Heart left ventricle (tissue), 16 donors: Measurements from ENCODE around the gene PIP4P1. TPM values are rescaled to one million over a fixed set of nuclear protein-coding genes. Genes with fewer than 3 reads are reported as not detected.

Experiments used
- ATAC-seq, 4 donors: fragments of 200-7000 bp; cut with Tn5 transposase; one replicate each; pipeline ENCODE4 v1.9.1; 2020 to 2022; ENCODE audit warnings: moderate library complexity in 4 of 4, mild to moderate bottlenecking in 3 of 4, moderate number of reproducible peaks in 1 of 4
- DNase-seq, 5 donors: peaks; one replicate each; pipeline ENCODE4 v3.0.0-alpha.2; 2020
- H3K27ac ChIP-seq, 12 donors: fragments of 200-600 bp; sonication (generic) in 4 of 12; one replicate each; pipeline versions ENCODE4 v1.5.0 to v1.8.0; 2016 to 2022; ENCODE audit warnings: mild to moderate bottlenecking in 2 of 12
- H3K27me3 ChIP-seq, 9 donors: fragments of 200-600 bp; sonication (generic) in 2 of 9; one replicate each; pipeline versions ENCODE4 v1.5.1 to v1.8.0; 2016 to 2022; ENCODE audit warnings: mild to moderate bottlenecking in 3 of 9
- H3K36me3 ChIP-seq, 9 donors: fragments of 200-600 bp; sonication (generic) in 2 of 9; one replicate each; pipeline versions ENCODE4 v1.5.0 to v1.8.0; 2018 to 2022; ENCODE audit warnings: mild to moderate bottlenecking in 2 of 9
- H3K4me1 ChIP-seq, 12 donors: fragments of 200-600 bp; sonication (generic) in 4 of 12; one replicate each; pipeline versions ENCODE4 v1.5.0 to v1.8.0; 2016 to 2022; ENCODE audit warnings: mild to moderate bottlenecking in 3 of 12
- H3K4me3 ChIP-seq, 12 donors: fragments of 200-600 bp; sonication (generic) in 4 of 12; one replicate each; pipeline versions ENCODE4 v1.5.0 to v1.8.0; 2017 to 2022; ENCODE audit warnings: mild to moderate bottlenecking in 9 of 12, moderate library complexity in 4 of 12
- H3K9me3 ChIP-seq, 12 donors: fragments of 200-600 bp; sonication (generic) in 4 of 12; one replicate each; pipeline versions ENCODE4 v1.5.0 to v1.8.0; 2016 to 2022; ENCODE audit warnings: mild to moderate bottlenecking in 1 of 12
- CTCF ChIP-seq, 12 donors: fragments of 200-600 bp; sonication (generic) in 4 of 12; IDR thresholded peaks; one replicate each; pipeline versions ENCODE4 v1.5.0 to v1.8.0; 2018 to 2022; ENCODE audit warnings: antibody characterized with exemption in 12 of 12, mild to moderate bottlenecking in 5 of 12
- POLR2A ChIP-seq, 2 donors: fragments of 450-650 bp; IDR thresholded peaks; one replicate each; pipeline ENCODE4 v1.6.1; 2017; ENCODE audit warnings: antibody characterized with exemption in 2 of 2, mild to moderate bottlenecking in 2 of 2, moderate library complexity in 2 of 2
- WGBS, 4 donors: extraction: QIAGEN DNeasy Blood & Tissue Kit in 2 of 4; methylation state at CpG; one replicate each; pipeline versions ENCODE4 v1.1.5 to v1.1.7; 2013 to 2018; 5-methylcytosine and 5-hydroxymethylcytosine counted together
- intact Hi-C, 10 donors: fragments of 100-400 bp; cut with DNase I; formaldehyde crosslinking; loops; one replicate each; pipeline versions ENCODE4 v1.11.1 to v1.14.2; 2022
- polyA plus RNA-seq, 2 donors: library from polyadenylated mRNA; stranded (reverse); fragments of 200-250 nt; gene quantifications; one replicate each; pipeline ENCODE4 v1.2.3, GENCODE V29; 2013
- total RNA-seq, 9 donors: library from RNA; depleted of rRNA in 2 of 9; stranded (reverse); fragments of >200 nt in 2 of 9; fragmentation: NEBNext Ultra II Directional in 3 of 9; extraction: Animal tissue kit (Norgen Biotek cat#: 25700) in 3 of 9; gene quantifications; one replicate each; pipeline versions ENCODE4 v1.1.0 to v1.2.4, GENCODE V29; 2016 to 2023
- donor health status: ischemic (EF 13 %, LVEDD 7.1; RV severe dilation, severe dysfunction).
- donor health status: healthy with polysubstance abuse.
- donor health status: DM: no; HTN: yes; CAD: no.
- donor health status: DM: no; HTN: no; CAD: no.
- donor health status: ischemic (EF 25% LVEDD 6.9; RV normal size, moderate dysfunction).
- donor health status: ischemic (EF 25% LVEDD 5.7; RV mildly dilated, moderate dysfunction).
- donor health status: healthy.
- donor health status: DM: yes; HTN: yes; CAD: no.
- donor health status: ischemic (EF 35%, LVEDD 5.7; RV mildly dilated, moderate dysfunction).
- donor health status: nonischemic (EF 11% LVEDD 7.7; RV severe dilation, severe dysfunction).
- donor health status: DM: yes; HTN: yes; CAD: no.
- donor health status: PGD.
- donor health status: ischemic (EF 29% LVEDD 5.4; RV normal size, mild dysfunction).
- donor health status: nonischemic (EF 23%, LVEDD 6.1; RV moderate dilation, normal function).

The PIP4P1 gene
- total and polyA plus RNA-seq, 11 donors: 12.3 to 39.8 (median 18.0) TPM

GRCh38 chr14:20503898-20504297 lies 42.7 kb upstream of the PIP4P1 start:
- 45 to 54% (median 51%) methylated on average over 6 of the region's 6 CpGs for whole genome bisulfite sequencing, 4 donors
- Histone ChIP-seq H3K4me3 (no peak overlapping the region), H3K36me3 (no peaks in the 10 kb centered on the region), H3K27me3 (no peaks in the 10 kb centered on the region), H3K27ac (peak overlapping the region in 4 of 12 donors; percentile 28 to 63 (median 35)), H3K9me3 (no peaks in the 10 kb centered on the region), H3K4me1 (peaks cover 0 to 13% (median under 1%) of the 10 kb centered on the region in 12 donors)
- peak in 1 of 5 donors; percentile 15 for DNase-seq
- intact Hi-C loops: no loop called here
- ATAC-seq: peak in 1 of 4 donors; percentile 49
- TF ChIP-seq CTCF (IDR thresholded peaks at IDR 0.05) (no peak), POLR2A (IDR thresholded peaks at IDR 0.05) (no peak)

GRCh38 chr14:20501346-20501745 lies 40.1 kb upstream of the PIP4P1 start:
- 97 to 100% (median 99%) methylated on average over 2 of the region's 2 CpGs for WGBS, 4 donors
- Histone ChIP-seq H3K9me3 (no peaks in the 10 kb centered on the region), H3K4me1 (peaks cover 0 to 21% (median 4%) of the 10 kb centered on the region in 12 donors), H3K27ac (no peak overlapping the region), H3K27me3 (no peaks in the 10 kb centered on the region), H3K36me3 (no peaks in the 10 kb centered on the region), H3K4me3 (no peak overlapping the region)
- TF ChIP-seq CTCF (IDR thresholded peaks at IDR 0.05): no peak
- no peak for TF ChIP-seq POLR2A (IDR thresholded peaks at IDR 0.05)
- ATAC-seq (no peak), DNase-seq (no peak)
- intact Hi-C loops: no loop called here

DNA sequence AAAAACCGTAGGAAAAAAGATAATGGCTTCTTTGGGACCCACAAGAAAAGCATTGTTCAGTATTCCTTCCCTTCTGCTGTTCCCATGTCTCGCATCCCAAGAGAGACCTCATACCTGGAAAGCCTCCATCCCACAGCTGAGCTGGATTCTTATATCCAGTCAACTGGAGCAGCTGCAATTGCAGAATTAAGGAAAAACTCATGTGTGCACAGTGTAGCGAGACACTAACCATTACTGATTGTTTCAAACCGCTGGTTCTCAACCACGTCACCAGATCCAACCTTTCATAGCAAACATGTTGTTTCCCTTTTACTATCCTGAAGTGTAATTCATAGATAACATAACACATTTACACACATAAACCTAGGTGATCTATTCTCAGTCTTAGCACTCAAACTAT lies 38.6 kb upstream of the PIP4P1 start:
- WGBS, 4 donors: 83 to 88% (median 87%) methylated on average over 5 of the region's 5 CpGs

GRCh38 chr14:20499108-20499507 lies 37.9 kb upstream of the PIP4P1 start:
- H3K4me1 ChIP-seq: peaks cover 0 to 38% (median 4%) of the 10 kb centered on the region in 12 donors
- no peaks in the 10 kb centered on the region for H3K36me3 ChIP-seq
- H3K27ac ChIP-seq: peak overlapping the region; percentile 59 to 87 (median 70)
- no peak for TF ChIP-seq CTCF (IDR thresholded peaks at IDR 0.05)
- no peak for TF ChIP-seq POLR2A (IDR thresholded peaks at IDR 0.05)
- ATAC-seq (peak in 2 of 4 donors; percentile 56 to 91), DNase-seq (no peak)
- no peaks in the 10 kb centered on the region for H3K9me3 ChIP-seq
- intact Hi-C loops: no loop called here
- H3K27me3 ChIP-seq: no peaks in the 10 kb centered on the region
- WGBS, 4 donors: 55 to 69% (median 59%) methylated on average over 4 of the region's 4 CpGs
- H3K4me3 ChIP-seq: no peak overlapping the region

More for the DNA sequence above, 38.6 kb upstream of the PIP4P1 start:
- Histone ChIP-seq H3K4me1 (peaks cover 0 to 31% (median 4%) of the 10 kb centered on the region in 12 donors), H3K27ac (peak overlapping the region in 8 of 12 donors; percentile 35 to 83 (median 70)), H3K4me3 (no peak overlapping the region), H3K9me3 (no peaks in the 10 kb centered on the region), H3K27me3 (no peaks in the 10 kb centered on the region), H3K36me3 (no peaks in the 10 kb centered on the region)
- no peak for ATAC-seq
- intact Hi-C loops: no loop called here
- TF ChIP-seq CTCF (IDR thresholded peaks at IDR 0.05) (no peak), POLR2A (IDR thresholded peaks at IDR 0.05) (no peak)
- no peak for DNase-seq
